ENCODE data around the gene NAV3. TPM values are rescaled to one million over a fixed set of nuclear protein-coding genes. Genes with fewer than 3 reads are reported as not detected.

The NAV3 gene
- total and polyA plus RNA-seq, 5 donors = 2.0 to 6.8 (median 4.4) TPM

DNA sequence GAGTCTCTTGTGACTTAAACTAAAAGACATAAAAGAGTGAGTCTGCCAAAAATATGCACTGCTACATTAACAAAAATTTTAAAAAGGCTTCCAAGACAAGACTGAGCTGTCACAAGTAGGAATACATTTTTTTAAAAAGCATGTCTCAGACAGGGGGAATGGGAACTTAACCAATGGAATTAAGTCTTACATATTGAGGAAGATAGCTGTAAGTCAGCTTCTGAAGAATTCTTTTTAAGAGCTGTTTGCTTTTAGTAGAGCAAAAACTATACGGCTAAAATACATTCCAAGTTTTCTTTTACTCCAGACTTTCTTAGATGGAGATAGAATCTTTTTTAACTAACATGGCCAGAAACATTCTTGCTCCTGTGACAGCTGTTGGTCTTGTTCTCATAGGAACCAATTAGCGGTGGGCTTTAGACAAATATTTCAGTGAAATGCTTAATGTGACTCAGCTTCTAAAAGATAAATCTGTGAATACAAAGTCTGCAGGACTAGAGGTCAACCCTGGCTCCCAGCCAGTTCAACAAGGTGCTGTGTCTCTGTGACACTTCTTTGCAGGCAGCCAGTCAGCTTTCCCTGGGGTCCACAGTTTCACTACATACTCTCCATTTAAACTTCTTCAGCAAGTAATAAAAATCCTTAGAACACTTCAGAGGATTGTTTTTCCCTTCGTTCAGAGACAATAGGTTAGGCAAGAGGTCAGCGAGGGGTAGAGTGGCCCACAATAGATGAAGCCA is 187.6 kb downstream of the NAV3 start:
- H3K27ac ChIP-seq (ENCODE audit: low read length) = no peak overlapping the region

DNA sequence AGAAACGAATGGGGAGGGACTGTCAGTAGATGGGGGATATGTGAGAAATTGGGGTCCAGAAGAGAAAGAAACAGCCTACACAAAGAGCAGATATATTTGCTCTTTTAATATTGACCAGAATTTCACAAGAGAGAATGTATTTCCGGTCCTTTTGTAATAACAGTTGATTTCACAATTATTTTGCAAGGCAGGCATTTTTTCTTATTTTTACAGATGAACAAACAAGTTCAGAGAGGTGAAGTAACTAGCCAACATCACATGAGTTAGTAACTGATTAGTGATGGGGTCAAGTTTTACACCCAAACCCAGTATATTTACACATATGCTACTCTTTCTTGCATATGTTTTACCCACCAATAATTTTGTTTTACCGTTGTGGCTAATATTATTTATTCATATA is 188.2 kb downstream of the NAV3 start:
- WGBS = 81% methylated on average over 3 of the region's 3 CpGs
- no peak for DNase-seq
- Histone ChIP-seq H3K9me3 (ENCODE audit: control insufficient read depth, low read length) (no peaks in the 10 kb centered on the region), H3K27me3 (ENCODE audit: control insufficient read depth, insufficient read depth) (no peaks in the 10 kb centered on the region), H3K4me1 (ENCODE audit: control insufficient read depth, insufficient read depth, low read length) (no peaks in the 10 kb centered on the region), H3K27ac (ENCODE audit: low read length) (no peak overlapping the region), H3K4me3 (ENCODE audit: low read length) (no peak overlapping the region)
- intact Hi-C loops (cut with DNase I) = no loop called here
- ATAC-seq = no peak

More for the DNA sequence above, 187.6 kb downstream of the NAV3 start:
- DNase-seq = no peak
- ATAC-seq = no peak
- Histone ChIP-seq H3K9me3 (ENCODE audit: control insufficient read depth, low read length) (no peaks in the 10 kb centered on the region), H3K4me3 (ENCODE audit: low read length) (no peak overlapping the region), H3K27me3 (ENCODE audit: control insufficient read depth, insufficient read depth) (no peaks in the 10 kb centered on the region), H3K4me1 (ENCODE audit: control insufficient read depth, insufficient read depth, low read length) (no peaks in the 10 kb centered on the region)
- intact Hi-C loops (cut with DNase I) = no loop called here
- 65% methylated on average over 4 of the region's 4 CpGs for WGBS

DNA sequence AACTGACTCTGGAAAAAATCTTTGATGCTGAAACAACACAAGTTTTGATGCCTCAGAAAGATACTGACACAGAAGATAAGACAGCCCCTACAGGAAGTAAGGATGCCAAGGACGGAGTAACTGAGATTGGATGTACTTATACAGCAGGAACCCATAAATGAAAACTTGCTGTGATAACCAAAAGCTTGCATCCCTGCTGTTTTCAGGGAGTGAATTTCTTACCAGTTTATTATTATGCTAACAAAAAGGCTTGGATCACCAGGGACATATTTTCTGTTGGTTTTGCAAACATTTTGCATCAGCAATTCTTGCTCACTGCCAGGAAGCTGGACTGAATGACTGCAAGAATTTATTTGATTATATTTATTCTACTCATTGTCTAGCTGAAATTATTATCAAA is 197.7 kb downstream of the NAV3 start:
- Histone ChIP-seq H3K4me1 (ENCODE audit: control insufficient read depth, insufficient read depth, low read length) (no peaks in the 10 kb centered on the region), H3K9me3 (ENCODE audit: control insufficient read depth, low read length) (no peaks in the 10 kb centered on the region), H3K27me3 (ENCODE audit: control insufficient read depth, insufficient read depth) (no peaks in the 10 kb centered on the region), H3K27ac (ENCODE audit: low read length) (no peak overlapping the region), H3K4me3 (ENCODE audit: low read length) (no peak overlapping the region)
- DNase-seq = no peak
- 77% methylated on average over 1 of the region's 1 CpG for WGBS
- no peak for ATAC-seq
- intact Hi-C loops (cut with DNase I) = no loop called here

GRCh38 chr12:78034025-78034424 is 203.3 kb downstream of the NAV3 start:
- Histone ChIP-seq H3K27me3 (ENCODE audit: control insufficient read depth, insufficient read depth) (no peaks in the 10 kb centered on the region), H3K9me3 (ENCODE audit: control insufficient read depth, low read length) (no peaks in the 10 kb centered on the region), H3K27ac (ENCODE audit: low read length) (no peak overlapping the region), H3K4me3 (ENCODE audit: low read length) (no peak overlapping the region), H3K4me1 (ENCODE audit: control insufficient read depth, insufficient read depth, low read length) (peaks cover 1% of the 10 kb centered on the region)
- DNase-seq (no peak), ATAC-seq (peak; percentile 74 to 84)
- WGBS = 30% methylated on average over 4 of the region's 4 CpGs
- intact Hi-C loops (cut with DNase I) = no loop called here

DNA sequence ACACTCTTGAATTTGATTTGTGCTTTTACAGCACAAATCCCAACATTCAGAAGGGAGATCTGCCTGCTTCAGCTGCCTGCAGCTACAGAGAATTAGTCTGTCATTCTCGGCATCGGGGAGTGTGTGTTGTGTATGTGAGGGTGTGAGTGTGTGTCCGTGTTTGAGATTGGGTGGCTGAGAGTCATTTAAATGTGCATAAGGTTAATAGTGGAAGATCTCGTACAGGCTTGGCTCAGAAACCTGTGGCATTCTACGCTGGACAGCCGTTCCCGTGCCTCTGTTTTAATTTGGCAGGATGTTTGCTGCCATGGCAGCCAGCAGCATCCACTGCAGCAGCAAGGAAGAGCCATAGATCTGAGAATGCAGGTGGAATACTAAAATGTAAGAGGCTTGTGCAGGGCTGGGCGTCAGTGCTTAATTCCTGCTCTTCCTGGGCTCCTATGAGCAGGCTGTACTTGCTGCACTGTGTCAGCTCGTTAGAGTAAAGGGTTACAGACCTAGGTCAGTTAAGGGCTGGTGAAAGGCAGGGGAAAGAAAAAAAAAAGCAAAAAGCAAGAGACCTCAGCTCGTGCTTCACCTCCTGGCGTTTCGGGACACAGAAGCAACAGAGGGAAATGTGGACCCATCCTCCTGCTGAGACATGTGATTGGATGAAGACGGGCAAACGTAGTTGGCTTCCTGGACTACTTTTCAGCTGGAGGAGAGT is 205.4 kb downstream of the NAV3 start:
- Histone ChIP-seq H3K4me1 (ENCODE audit: control insufficient read depth, insufficient read depth, low read length) (peaks cover 1% of the 10 kb centered on the region), H3K9me3 (ENCODE audit: control insufficient read depth, low read length) (no peaks in the 10 kb centered on the region), H3K4me3 (ENCODE audit: low read length) (no peak overlapping the region), H3K27ac (ENCODE audit: low read length) (no peak overlapping the region), H3K27me3 (ENCODE audit: control insufficient read depth, insufficient read depth) (no peaks in the 10 kb centered on the region)
- 41% methylated on average over 14 of the region's 14 CpGs for WGBS
- DNase-seq (peak in 1 of 3 donors; percentile 53), ATAC-seq (peak; percentile 39 to 43)
- intact Hi-C loops (cut with DNase I) = no loop called here

DNA sequence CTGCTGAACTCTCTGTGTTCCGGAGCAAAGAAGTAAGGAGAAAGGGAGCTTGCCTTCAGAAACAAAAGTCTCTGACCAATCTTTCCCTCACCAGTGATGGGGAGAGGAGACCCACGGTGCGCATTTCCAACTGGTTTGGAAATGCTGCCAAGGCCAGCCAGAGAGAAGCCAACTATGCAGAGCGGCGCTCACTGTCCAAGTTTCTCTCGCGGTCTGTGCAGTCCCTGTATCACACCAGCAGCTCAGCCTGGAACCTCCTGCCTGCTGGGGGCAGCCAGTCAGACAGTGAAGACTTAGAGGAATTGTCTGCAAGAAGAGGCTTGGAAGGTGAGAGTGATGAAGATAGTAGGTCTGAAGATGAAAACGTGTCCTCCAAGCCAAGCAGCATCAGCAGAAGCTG is 206.2 kb downstream of the NAV3 start:
- H3K4me1 ChIP-seq (ENCODE audit: control insufficient read depth, insufficient read depth, low read length) = peaks cover 1% of the 10 kb centered on the region
- H3K27me3 ChIP-seq (ENCODE audit: control insufficient read depth, insufficient read depth) = no peaks in the 10 kb centered on the region
- ATAC-seq = no peak
- H3K27ac ChIP-seq (ENCODE audit: low read length) = no peak overlapping the region
- H3K9me3 ChIP-seq (ENCODE audit: control insufficient read depth, low read length) = no peaks in the 10 kb centered on the region
- intact Hi-C loops (cut with DNase I) = no loop called here
- DNase-seq = no peak
- no peak overlapping the region for H3K4me3 ChIP-seq (ENCODE audit: low read length)
- WGBS = 91% methylated on average over 8 of the region's 8 CpGs

DNA sequence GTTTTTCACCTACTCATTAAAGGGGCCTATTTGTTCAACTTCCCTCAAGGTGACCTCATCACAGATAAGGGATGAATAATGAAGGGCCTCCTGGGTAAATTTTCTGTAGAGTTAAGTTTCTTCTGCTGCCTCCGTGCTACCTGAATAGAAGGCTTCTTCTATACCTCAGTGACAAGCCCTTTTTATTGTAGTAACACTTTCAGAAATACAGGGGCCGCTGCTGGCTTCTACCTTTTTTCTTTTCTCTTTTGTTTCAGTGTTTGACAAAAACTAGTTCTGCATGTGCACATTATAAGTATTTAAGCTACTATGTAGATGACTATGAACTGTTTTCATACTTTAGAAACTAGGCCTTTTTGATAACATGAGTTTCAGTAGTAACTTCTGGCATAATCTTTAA is 207.0 kb downstream of the NAV3 start:
- Histone ChIP-seq H3K9me3 (ENCODE audit: control insufficient read depth, low read length) (no peaks in the 10 kb centered on the region), H3K27me3 (ENCODE audit: control insufficient read depth, insufficient read depth) (no peaks in the 10 kb centered on the region), H3K4me1 (ENCODE audit: control insufficient read depth, insufficient read depth, low read length) (peaks cover 1% of the 10 kb centered on the region), H3K4me3 (ENCODE audit: low read length) (no peak overlapping the region), H3K27ac (ENCODE audit: low read length) (no peak overlapping the region)
- ATAC-seq = no peak
- intact Hi-C loops (cut with DNase I) = no loop called here
- WGBS = 87% methylated on average over 2 of the region's 2 CpGs
- no peak for DNase-seq

DNA sequence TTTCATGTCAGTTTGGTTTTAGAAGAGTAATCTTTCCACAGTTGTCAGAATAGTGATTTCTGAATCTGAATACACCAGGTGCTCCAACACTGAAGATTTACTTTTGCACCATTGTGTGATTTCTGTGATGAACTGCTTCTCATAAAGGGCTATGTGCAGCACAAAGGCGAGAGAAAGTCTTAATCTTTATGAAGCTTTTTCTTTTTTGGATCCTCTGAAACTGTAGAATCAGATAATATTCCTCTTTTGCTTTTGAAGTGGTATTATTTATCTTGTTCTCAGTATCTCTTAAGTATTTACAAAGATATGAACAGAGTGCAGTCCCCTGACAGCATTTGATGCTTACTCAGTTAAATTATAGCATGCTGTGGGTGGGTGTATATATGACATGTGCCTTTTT is 207.8 kb downstream of the NAV3 start:
- Histone ChIP-seq H3K4me3 (ENCODE audit: low read length) (no peak overlapping the region), H3K4me1 (ENCODE audit: control insufficient read depth, insufficient read depth, low read length) (peaks cover 1% of the 10 kb centered on the region)

DNA sequence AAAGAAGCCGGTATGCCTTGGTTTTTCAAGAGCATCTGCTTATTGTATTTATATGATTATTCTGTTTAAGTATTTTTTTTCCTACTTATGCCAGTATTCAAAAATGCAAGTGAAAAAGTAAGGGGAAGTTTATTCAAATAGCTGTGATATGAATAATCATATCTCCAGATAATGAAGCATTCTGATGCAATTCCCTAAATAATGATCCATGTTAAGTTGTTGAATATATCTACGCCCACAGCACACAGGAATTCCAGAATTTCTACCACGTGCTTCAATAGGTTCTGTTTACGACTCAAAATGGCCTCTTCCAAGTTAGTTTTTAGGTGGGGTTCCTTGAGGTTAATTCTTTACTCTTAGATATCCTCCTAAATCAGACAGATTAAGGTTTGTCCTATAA is 208.3 kb downstream of the NAV3 start:
- ATAC-seq (no peak), DNase-seq (no peak)
- Histone ChIP-seq H3K9me3 (ENCODE audit: control insufficient read depth, low read length) (no peaks in the 10 kb centered on the region), H3K27ac (ENCODE audit: low read length) (no peak overlapping the region), H3K4me1 (ENCODE audit: control insufficient read depth, insufficient read depth, low read length) (peaks cover under 1% of the 10 kb centered on the region), H3K27me3 (ENCODE audit: control insufficient read depth, insufficient read depth) (no peaks in the 10 kb centered on the region), H3K4me3 (ENCODE audit: low read length) (no peak overlapping the region)
- WGBS = 83% methylated on average over 4 of the region's 4 CpGs
- intact Hi-C loops (cut with DNase I) = no loop called here

More for the DNA sequence above, 207.8 kb downstream of the NAV3 start:
- Histone ChIP-seq H3K27me3 (ENCODE audit: control insufficient read depth, insufficient read depth) (no peaks in the 10 kb centered on the region), H3K9me3 (ENCODE audit: control insufficient read depth, low read length) (no peaks in the 10 kb centered on the region), H3K27ac (ENCODE audit: low read length) (no peak overlapping the region)
- 89% methylated on average over 1 of the region's 1 CpG for WGBS
- intact Hi-C loops (cut with DNase I) = no loop called here
- ATAC-seq (no peak), DNase-seq (no peak)

DNA sequence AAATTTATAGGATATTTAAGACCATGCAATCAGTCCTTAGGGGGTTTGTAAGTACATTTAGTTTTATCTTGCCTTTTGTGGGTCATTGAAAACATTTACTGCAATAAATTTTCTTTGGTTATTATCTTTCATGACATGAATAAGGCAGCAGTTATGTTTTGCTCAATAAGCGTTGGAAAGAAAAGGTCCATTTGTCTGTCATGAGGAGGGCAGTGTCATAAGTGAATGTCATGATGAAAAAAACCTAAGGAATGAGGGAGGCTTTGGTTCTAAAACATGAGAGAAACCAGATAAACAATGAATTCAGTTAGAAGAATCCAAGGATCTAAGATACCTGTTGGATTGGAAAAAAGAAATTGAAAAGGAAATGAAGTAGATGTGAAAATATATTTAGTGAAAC is 209.4 kb downstream of the NAV3 start:
- H3K27ac ChIP-seq (ENCODE audit: low read length) = no peak overlapping the region
- H3K4me1 ChIP-seq (ENCODE audit: control insufficient read depth, insufficient read depth, low read length) = no peaks in the 10 kb centered on the region
- no peak for DNase-seq
- no peak for ATAC-seq
- WGBS = 80% methylated on average over 1 of the region's 1 CpG
- no peak overlapping the region for H3K4me3 ChIP-seq (ENCODE audit: low read length)
- intact Hi-C loops (cut with DNase I) = no loop called here
- no peaks in the 10 kb centered on the region for H3K9me3 ChIP-seq (ENCODE audit: control insufficient read depth, low read length)
- no peaks in the 10 kb centered on the region for H3K27me3 ChIP-seq (ENCODE audit: control insufficient read depth, insufficient read depth)

DNA sequence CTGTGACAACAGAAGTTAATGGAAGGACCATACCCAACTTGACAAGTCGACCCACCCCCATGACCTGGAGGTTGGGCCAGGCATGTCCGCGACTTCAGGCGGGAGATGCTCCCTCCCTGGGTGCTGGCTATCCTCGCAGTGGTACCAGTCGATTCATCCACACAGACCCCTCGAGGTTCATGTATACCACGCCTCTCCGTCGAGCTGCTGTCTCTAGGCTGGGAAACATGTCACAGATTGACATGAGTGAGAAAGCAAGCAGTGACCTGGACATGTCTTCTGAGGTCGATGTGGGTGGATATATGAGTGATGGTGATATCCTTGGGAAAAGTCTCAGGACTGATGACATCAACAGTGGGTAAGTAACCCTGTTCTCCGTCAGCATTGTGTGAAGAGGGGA is 220.1 kb downstream of the NAV3 start:
- Histone ChIP-seq H3K27ac (ENCODE audit: low read length) (no peak overlapping the region), H3K4me1 (ENCODE audit: control insufficient read depth, insufficient read depth, low read length) (no peaks in the 10 kb centered on the region), H3K4me3 (ENCODE audit: low read length) (no peak overlapping the region), H3K9me3 (ENCODE audit: control insufficient read depth, low read length) (no peaks in the 10 kb centered on the region), H3K27me3 (ENCODE audit: control insufficient read depth, insufficient read depth) (no peaks in the 10 kb centered on the region)
- 90% methylated on average over 12 of the region's 12 CpGs for WGBS
- DNase-seq (no peak), ATAC-seq (no peak)
- intact Hi-C loops (cut with DNase I) = no loop called here

Measured in right cardiac atrium (tissue), 5 donors.